Ramos (cell line): Measurements from ENCODE around the gene TPRG1.
"Not testable (repeated sequence)": the region's sequence is repeated elsewhere in the genome, so short reads cannot be mapped to it uniquely, and the experiment has no call there.

Experiments used
- in situ Hi-C: fragments of 300-500 bp; cut with MboI; formaldehyde crosslinking; loops from one replicate; pipeline ENCODE4 v1.14.3; 2022; ENCODE audit warnings: low sequenced_read_pairs; ENCODE audit not compliant: unreplicated experiment

The TPRG1 gene

DNA sequence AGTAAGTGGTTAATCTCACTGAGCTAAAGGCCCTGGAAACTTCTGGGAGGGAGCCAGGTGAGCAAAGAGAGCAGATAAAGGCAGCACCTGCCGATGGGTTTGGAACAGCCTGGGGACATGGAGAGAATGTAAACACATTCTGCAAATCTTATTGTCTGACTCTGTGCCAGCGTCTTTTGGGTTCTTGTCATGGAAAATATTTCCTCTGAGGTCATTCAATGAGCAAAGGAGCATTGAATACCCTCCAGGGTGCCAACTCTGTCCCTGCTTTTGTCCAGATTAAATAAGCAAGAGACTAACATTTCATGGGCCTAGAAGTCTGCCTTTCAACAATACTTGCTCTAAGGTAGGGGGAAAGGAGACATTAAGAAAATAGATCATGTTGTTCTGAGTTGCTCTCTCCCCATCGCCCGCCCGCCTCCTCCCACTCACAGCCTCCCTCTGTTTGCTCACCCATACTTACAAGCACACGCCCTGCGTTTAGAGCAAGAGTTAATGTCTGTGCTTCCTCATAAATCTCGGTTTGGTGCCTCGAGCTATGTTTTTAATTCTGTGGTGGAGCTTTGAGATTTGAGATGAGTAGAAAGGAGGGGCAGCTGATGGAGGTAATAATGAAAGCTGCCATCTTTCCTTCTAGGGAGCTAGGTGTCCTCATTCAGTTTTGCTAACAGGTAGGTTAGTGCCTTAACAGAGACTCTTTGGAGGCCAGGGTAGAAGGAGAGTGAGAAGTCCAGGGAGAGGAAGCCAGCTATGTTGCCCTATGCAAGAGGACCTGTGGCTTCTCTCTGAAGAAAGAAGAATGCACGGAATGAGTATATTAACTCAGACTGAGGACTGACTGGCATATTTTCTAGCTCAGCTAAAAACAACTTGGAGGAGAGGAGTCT, 132.9 kb downstream of the TPRG1 start:
- in situ Hi-C loops, result no loop called here

DNA sequence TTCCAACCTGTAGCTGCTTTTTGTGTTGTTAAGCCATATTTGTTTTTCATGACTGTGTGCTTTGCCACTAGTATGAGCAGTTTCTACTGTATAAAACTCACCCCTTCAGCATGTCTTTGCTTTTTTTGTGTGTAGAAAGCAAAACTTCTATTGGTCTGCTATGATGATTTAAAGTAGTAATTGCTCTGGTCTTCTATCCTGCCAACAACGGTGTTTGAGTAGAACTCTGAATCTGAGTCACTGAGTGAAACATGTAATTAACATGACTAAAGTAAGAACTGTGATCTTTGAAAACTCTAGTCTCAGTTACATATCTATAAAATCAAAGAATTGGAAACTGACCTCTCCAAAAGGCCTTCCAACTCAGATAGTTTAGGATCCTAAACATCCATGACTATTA, 133.6 kb downstream of the TPRG1 start:
- in situ Hi-C loops, result no loop called here

DNA sequence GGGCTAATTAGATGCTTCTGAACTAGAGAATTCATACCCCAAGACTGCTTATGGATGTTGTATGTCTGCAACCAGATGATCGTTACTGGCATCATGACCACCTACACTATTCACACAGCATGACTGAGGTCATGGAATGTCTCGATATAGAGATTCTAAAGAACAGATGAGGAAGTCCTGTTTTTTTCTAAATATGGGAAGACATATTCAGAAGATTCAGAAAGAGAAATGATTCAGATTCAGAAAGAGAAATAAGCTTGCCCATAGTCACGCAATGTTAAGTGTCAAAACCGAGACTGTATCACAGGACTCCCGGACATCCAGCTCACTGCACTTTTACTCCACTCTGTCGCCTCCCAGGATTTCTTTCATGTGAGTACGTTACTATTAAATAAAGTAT, 136.2 kb downstream of the TPRG1 start:
- in situ Hi-C loops, result no loop called here

DNA sequence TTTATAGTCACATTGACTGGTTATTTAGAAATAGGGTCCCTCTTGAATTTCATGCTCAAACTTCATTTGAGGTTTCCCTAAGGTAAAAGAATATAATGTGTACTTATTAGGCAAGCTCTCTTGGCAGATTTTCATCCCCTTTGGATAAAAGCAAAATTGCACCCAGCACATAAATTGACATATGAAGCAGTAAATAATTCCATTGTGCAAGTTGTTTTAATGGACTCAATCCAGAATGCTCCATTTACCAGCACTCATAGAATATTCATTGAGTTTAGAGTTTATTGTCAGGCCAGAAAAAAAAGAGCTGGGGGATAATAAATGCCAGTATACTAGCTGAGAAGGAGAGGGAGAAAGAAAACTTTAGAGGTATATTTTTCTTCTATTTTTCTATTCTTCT, 136.8 kb downstream of the TPRG1 start:
- in situ Hi-C loops, result no loop called here

DNA sequence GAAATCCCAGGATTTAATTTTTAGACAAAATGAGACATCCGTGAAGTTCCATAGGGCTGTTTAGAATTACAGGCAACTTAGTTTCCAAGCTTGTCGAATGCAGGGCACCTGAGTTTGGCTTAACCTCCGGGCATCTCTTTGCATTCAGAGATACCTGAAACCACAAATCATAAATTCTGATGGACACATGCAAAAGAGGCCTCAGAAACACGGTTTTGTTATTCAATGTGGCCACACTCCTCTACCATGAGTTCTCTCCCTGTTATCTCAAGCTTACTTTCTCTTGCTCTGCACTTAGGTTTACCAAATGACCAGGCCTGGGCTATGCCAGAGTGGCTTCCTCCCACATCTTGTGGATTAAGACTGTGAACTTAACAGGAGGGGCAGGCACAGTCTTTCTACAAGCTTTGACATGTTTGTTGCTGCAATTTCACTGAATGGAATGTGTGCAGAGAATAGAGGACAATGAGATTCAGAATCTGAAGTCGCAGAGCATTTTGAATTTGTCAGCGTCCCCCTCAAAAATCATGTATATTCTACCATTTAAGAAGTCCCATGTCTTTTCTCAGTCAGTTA, 137.7 kb downstream of the TPRG1 start:
- in situ Hi-C loops, result no loop called here

DNA sequence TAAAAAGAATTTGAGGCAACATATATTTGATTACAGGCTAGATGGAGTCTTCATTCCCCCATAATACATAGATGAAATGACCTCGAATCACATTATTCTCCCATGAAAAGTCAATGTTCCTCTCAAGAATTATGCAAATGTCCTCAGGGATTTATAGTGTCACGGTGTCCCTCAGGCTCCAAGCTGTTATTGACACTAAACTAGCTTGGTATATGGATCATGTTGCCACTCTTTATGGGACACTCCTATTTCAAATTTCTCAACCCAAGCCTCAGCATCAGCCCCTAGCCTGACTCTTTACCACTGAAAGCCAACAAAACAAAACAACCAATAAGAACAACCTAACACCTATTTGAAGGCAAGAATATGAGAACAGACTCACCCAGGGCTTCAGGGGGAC, 139.8 kb downstream of the TPRG1 start:
- in situ Hi-C loops, result no loop called here

DNA sequence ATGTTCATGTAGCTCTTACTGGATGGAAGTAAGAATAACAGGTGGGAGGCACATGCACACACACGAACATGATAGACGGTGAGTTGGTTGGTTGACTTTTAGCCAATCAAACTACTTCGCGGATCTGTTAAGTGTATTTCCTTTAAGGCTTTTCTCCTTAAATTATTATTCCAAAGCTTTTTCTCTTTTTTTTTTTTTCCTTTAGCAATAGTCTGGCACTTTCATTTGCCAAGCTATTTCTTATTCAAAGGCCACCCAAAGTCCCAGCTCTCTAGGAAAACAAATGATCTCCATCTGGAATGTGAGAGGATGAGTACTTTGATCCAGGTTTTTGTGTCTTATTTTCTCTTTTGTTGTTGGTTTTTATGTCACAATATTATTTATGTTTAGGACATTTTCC, 141.1 kb downstream of the TPRG1 start:
- in situ Hi-C loops, result no loop called here

DNA sequence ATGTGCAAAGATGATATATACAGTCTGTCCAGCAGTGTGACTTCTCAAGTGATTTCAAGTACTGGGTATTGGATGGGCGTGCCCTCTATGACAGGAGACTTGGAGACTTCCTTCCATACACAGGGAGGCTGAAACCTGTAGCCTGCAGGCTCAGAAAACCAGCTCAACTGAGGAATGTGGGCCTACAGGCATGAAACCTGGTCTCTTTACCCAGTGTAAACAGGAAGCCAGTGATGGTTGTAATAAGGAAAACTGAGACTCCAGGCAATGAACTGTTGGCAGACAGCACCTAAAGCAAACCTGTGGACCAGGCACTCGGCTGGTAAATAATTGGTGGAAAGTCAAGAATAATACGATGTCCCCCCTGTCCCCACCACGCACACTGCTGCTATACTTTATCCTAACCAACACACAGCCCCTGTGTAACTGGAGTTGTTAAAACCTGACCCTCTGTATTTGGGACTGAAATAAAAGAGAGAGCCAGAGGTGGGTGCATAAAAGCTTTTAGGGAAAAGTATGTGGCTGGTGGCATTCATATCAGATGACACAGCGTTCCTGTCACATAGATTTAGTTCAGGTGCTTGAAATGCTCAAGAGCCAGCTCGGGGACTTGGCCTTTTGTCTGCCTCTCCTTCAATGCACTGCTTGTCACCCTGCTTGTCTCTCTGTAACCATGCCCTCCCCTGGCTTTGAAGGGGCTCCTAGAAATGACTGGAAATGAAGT, 144.7 kb downstream of the TPRG1 start:
- in situ Hi-C loops, result no loop called here

DNA sequence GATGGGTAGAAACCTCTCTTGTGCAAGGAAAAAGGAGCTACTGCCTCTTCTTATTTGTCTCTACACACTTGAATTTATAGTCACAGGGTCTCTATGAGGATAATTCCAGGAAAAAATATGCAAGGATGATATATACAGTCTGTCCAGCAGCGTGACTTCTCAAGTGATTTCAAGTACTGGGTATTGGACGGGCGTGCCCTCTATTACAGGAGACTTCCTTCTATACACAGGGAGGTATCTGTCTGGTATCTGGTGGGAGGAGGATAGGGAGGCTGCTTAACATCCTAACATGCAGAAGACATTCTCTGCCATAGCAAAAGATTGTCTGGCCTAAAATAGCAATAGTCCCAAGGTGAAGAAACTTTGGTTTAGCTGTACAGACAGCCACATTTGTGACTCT, 146.1 kb downstream of the TPRG1 start:
- in situ Hi-C loops, result no loop called here

DNA sequence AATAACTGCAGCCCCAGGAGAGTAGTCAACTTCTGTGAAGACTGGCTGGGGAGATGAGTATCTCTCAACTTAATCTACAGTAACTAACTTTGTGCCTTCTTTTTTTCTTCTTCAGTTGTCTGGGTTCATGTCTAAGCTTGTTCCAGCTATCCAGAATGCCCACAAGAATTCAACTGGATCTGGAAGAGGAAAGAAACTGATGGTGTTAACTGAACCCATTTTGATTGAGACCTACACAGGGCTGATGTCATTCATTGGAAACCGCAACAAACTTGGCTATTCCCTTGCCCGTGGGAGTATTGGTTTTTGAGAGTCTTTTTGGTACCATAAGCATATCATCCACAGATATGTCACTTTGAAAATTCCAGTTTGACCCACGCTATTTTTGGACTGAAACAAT, 148.7 kb downstream of the TPRG1 start:
- in situ Hi-C loops, result no loop called here

DNA sequence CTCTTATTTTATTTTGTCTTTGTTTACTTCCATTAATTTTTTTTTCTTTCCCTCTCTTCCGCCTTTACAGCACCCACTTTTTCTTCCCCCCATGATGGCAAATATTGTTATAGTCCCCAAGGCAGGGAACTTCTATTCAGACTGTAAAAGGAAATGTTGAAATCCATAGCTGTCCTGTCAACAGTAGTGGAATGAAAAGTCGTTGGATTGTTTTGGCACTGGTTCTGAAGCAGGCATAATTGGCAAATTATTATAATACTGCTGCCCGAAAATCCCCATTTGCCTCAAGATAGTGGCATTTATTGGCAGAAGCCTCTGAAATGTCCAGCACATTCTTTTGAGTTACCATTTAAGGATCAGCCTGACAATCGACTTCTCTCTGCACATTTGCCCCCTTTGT, 150.6 kb downstream of the TPRG1 start:
- in situ Hi-C loops, result no loop called here

DNA sequence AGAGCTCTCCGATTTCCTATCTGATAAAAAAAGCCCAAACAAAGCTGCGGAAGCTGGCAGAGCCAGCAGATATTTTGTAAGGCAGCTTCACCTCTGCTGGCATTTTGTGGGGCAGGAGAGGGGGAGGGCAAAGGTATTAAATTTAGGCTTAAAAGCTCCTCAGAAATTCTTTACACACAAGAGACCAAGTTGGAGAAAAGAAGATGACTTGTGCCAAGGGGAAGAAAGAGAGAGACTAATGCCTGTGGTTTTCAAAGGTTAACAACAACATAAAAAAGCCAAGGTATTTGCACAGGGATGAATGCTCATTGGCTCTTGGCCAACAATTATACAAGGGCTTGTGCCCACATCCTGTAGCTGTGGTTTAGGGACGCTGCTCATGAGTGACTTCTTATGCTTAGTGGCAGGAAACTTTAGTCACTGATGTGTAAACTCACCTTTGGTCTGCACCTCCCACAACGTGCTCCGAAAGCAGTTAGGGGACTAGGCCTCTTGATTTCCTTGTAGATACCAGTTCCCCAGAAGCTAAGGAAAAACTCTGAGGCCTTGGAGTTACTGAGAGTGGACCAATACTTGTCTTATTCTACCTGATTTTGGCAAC, 152.9 kb downstream of the TPRG1 start:
- in situ Hi-C loops, result no loop called here

DNA sequence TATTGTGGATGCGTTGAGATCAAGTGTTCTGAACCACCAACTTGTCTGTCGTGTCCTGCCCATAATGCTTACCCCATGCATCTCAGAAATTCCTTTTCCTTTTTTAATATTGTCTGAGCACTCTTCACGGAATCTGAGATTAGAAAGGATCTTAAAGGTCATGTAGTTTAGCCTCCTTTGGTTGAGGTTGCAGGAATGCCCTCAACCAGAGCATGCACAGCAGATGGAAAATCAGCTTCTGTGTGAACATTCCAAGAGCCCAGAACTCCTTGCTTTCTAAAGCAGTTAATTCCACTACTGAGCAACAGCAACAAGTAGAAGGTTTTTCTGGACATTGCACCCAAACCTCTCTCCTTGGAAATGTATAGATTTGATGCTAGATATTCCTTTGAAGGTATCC, 153.7 kb downstream of the TPRG1 start:
- in situ Hi-C loops, result no loop called here

DNA sequence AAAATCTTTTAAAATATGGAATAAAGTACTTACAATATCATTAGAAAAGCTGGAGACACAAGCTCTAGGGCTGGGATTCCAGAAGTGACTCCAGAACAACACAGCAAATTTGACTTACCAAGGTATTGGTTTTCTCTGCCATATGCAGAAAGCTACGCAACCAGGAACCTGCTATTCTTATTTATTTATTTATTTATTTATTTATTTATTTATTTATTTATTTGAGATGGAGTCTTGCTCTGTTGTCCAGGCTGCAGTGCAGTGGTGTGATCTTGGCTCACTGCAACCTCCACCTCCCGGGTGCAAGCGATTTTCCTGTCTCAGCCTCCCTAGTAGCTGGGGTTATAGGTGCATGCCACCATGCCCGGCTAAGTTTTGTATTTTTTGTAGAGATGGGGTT, 157.9 kb downstream of the TPRG1 start:
- in situ Hi-C loops, result not testable (repeated sequence)

DNA sequence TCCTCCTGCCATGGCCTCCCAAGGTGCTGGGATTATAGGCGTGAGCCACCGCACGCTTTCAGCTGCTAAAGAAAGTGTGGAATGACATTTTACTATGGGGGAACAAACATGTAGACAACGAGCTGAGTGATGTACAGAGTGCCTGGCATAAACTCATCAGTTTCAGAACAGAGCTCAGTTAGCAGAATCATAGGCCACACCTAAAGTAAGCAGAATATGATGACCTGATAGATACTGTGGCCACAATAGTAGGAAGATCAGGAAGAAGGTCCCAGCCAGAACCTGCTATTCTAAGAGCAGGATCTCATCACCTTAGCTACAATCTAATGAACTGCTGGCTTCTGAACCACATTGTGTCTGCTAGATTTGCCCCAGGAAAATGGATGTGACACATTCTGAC, 158.3 kb downstream of the TPRG1 start:
- in situ Hi-C loops, result no loop called here

DNA sequence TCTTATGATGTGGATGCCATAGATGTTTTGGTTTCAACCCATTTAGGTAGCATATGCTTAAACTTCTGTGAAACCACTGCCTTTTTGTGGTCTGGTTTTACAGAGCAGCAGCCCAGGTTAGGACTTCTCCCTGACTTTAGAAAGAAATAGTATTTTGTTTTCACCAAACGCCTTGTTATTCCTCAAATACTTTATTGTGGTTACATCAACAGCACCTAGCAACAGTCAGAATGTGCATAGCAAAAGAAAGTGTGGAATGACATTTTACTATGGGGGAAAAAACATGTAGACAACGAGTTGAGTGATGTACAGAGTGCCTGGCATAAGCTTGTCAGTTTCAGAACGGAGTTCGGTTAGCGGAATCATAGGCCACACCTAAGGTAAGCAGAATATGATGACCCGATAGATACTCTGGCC, 159.2 kb downstream of the TPRG1 start:
- in situ Hi-C loops, result no loop called here

DNA sequence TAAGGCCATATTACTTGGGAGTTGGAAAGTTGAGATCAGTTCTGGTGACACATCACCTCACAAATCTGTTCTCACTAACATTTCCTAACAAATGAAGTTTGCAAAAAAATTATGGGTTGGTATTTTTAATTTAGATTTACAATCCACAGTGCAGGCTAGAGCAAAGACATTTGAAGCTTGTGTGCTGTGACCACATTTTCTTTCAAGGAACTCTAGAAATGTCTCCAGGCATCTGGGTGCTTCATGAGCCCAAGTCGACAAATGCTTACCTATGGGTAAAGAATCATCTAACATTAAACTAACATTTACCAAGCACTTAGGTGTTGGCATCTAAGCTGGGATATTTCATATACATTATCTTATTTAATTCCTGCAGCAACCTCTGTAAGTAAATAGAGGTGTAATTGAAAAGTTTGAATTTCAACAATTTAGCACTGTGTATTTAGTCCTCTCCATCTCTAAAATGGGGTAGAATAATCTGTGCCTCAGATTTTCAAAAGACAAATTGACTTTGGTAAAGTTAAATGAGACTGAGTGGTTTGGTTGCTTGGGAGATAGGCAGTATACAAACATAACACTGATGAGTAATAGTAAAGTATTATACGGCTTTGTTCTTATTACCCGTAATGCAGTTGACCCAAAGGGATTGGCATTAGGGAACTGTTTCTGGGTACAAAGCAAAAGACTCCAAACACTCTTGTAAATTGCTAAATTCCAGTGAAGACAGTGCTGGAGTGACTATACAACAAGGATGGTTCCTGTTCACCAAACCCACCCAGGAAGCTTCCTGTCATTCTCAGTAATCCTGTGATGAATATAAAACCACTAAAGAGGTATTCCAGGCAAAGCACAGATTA, 162.5 kb downstream of the TPRG1 start:
- in situ Hi-C loops, result no loop called here

DNA sequence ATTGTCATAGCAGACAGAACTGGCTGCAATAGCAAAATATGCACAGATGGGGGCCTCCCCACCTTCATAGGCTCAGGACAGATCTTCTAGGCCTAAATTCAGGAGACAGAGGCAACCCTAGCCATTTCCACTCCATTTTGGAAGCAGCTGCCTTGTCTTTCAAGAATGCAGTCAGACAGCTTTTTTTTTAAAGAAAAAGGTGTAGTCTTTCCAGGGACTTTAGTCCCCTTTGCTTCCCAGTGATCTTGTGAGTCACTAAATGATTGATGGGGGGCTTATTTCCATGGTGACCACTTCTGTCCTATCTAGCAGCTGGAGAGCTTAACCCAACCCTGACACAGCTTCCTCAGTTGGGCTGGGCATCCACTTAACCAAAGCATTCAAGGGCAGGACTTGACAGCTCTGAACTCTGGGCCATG, 165.9 kb downstream of the TPRG1 start:
- in situ Hi-C loops, result no loop called here

DNA sequence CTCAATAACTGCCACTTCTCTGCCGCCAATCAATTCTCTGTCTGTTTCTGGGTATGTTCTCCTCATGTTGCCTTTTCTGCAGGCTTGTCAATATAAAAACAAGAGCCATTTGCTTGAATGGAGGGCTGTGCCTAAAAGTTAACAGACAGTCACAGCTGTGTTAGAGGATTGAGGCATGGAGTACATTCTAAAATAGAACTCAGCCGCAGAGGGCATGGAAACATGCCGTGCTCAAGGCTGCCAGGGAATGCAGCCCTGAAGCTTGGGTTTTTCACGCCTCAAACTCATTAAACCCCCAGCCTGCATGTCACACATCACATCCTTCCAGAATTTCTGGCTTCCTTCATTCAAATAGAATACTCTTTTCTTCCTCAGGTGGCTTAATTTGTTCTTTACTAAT, 166.6 kb downstream of the TPRG1 start:
- in situ Hi-C loops, result no loop called here

DNA sequence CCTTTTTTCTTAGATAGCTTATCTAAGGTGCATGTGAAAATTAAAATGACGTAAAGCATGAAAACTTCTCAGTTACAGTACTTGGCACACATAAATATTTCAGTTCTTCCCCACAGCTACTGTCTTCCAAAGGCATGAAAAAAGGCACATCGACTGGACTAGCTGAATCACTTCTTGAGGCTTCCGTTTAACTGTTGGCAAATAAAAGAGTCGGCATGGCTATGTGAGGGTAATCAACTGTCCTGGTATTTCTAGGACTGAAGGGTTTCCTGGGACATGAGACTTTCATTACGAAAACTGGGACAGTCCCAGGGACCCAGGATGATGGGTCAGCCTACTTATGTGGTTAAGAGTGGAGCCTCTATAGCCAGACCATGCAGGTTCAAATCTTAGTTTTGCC, 168.2 kb downstream of the TPRG1 start:
- in situ Hi-C loops, result no loop called here
